Esophagus muscularis mucosa (tissue), 4 donors: ENCODE measurements around the gene SEMA3G. TPM values are rescaled to one million over a fixed set of nuclear protein-coding genes. Genes with fewer than 3 reads are reported as not detected.

Experiments
- DNase-seq: peaks from one replicate; pipeline ENCODE4 v3.0.0-alpha.2; 2017; ENCODE audit errors: extremely low spot score
- H3K27ac ChIP-seq, 4 donors: fragments of 200-600 bp; sonication (generic); replicated peaks in 1 of 4; 1 replicate in 3 of 4; 2 replicates in 1 of 4; pipeline ENCODE4 v1.5.1; 2016 to 2019; ENCODE audit warnings: mild to moderate bottlenecking in 1 of 4
- H3K27me3 ChIP-seq, 4 donors: fragments of 200-600 bp; sonication (generic); one replicate each; pipeline versions ENCODE4 v1.5.1 to v1.6.0; 2016 to 2019
- H3K36me3 ChIP-seq, 4 donors: fragments of 200-600 bp; sonication (generic); one replicate each; pipeline ENCODE4 v1.5.1; 2016 to 2019
- H3K4me1 ChIP-seq, 4 donors: fragments of 200-600 bp; sonication (generic); one replicate each; pipeline ENCODE4 v1.5.1; 2016 to 2019
- H3K4me3 ChIP-seq, 4 donors: fragments of 200-600 bp; sonication (generic); 1 replicate in 2 of 4; 2 replicates in 2 of 4; pipeline ENCODE4 v1.5.1; 2016 to 2019; ENCODE audit warnings: mild to moderate bottlenecking in 4 of 4, moderate library complexity in 1 of 4
- H3K9me3 ChIP-seq, 4 donors: fragments of 200-600 bp; sonication (generic); 1 replicate in 3 of 4; 2 replicates in 1 of 4; pipeline ENCODE4 v1.5.1; 2016 to 2019
- CTCF ChIP-seq, 3 experiments: fragments of 200-600 bp in 2 of 3; fragments of 450-650 bp in 1 of 3; sonication (generic) in 2 of 3; IDR thresholded peaks; one replicate each; pipeline ENCODE4 v1.5.1; 2017 to 2019; ENCODE audit warnings: antibody characterized with exemption in 3 of 3, mild to moderate bottlenecking in 2 of 3, moderate library complexity in 1 of 3
- EP300 ChIP-seq: sonication (generic); formaldehyde crosslinking; IDR thresholded peaks from one replicate; pipeline ENCODE4 v1.6.1; 2017; ENCODE audit warnings: antibody characterized with exemption
- POLR2A ChIP-seq: fragments of 450-650 bp; IDR thresholded peaks from one replicate; pipeline ENCODE4 v1.6.1; 2017; ENCODE audit warnings: antibody characterized with exemption, moderate library complexity, mild to moderate bottlenecking, low read depth
- POLR2AphosphoS5 ChIP-seq, 2 donors: sonication (generic); formaldehyde crosslinking; IDR thresholded peaks; one replicate each; pipeline ENCODE4 v1.6.1; 2017; ENCODE audit warnings: antibody characterized with exemption in 2 of 2
- WGBS: methylation state at CpG from one replicate; pipeline ENCODE4 v1.1.5; 2018; 5-methylcytosine and 5-hydroxymethylcytosine counted together
- intact Hi-C: fragments of 100-400 bp; cut with DNase I; formaldehyde crosslinking; loops from one replicate; pipeline ENCODE4 v1.15.1; 2023
- total RNA-seq, 4 donors: library from RNA; depleted of rRNA; stranded (reverse); fragments of >200 nt; gene quantifications; one replicate each; pipeline versions ENCODE4 v1.1.0 to v1.2.1, GENCODE V29; 2016

The SEMA3G gene
- total RNA-seq, 4 donors from 2014 or later = 7.1 to 39.2 (median 22.2) TPM

GRCh38 chr3:52403271-52403841 is 41.5 kb downstream of the SEMA3G start:
- peaks cover 43 to 98% (median 85%) of the 10 kb centered on the region in 4 donors for H3K36me3 ChIP-seq
- intact Hi-C loops = no loop called here

GRCh38 chr3:52402706-52403270 is 42.1 kb downstream of the SEMA3G start:
- Histone ChIP-seq H3K27me3 (no peaks in the 10 kb centered on the region), H3K27ac (no peak overlapping the region), H3K4me3 (no peak overlapping the region), H3K9me3 (no peaks in the 10 kb centered on the region), H3K4me1 (peaks cover 0 to 21% (median 11%) of the 10 kb centered on the region in 4 donors), H3K36me3 (peaks cover 43 to 92% (median 81%) of the 10 kb centered on the region in 4 donors)
- TF ChIP-seq POLR2A (no peak), EP300 (no peak), POLR2AphosphoS5 (IDR thresholded peaks at IDR 0.05) (no peak), CTCF (IDR thresholded peaks at IDR 0.05) (no peak)
- intact Hi-C loops = no loop called here
- 91% methylated on average over 10 of the region's 11 CpGs for WGBS
- DNase-seq = no peak

More at GRCh38 chr3:52403271-52403841, 41.5 kb downstream of the SEMA3G start:
- H3K27ac ChIP-seq = no peak overlapping the region
- no peaks in the 10 kb centered on the region for H3K9me3 ChIP-seq
- TF ChIP-seq CTCF (IDR thresholded peaks at IDR 0.05) (no peak), POLR2A (no peak), EP300 (no peak), POLR2AphosphoS5 (IDR thresholded peaks at IDR 0.05) (no peak)
- DNase-seq = no peak
- WGBS = 86% methylated on average over 14 of the region's 19 CpGs
- H3K4me3 ChIP-seq = no peak overlapping the region
- no peaks in the 10 kb centered on the region for H3K27me3 ChIP-seq
- peaks cover 3 to 27% (median 17%) of the 10 kb centered on the region in 4 donors for H3K4me1 ChIP-seq

GRCh38 chr3:52402101-52402521 is 42.8 kb downstream of the SEMA3G start:
- Histone ChIP-seq H3K4me1 (peaks cover 0 to 15% (median 5%) of the 10 kb centered on the region in 4 donors), H3K36me3 (peaks cover 43 to 85% (median 74%) of the 10 kb centered on the region in 4 donors), H3K9me3 (no peaks in the 10 kb centered on the region), H3K27me3 (no peaks in the 10 kb centered on the region), H3K27ac (no peak overlapping the region), H3K4me3 (no peak overlapping the region)
- WGBS = 96% methylated on average over 14 of the region's 16 CpGs
- no peak for TF ChIP-seq POLR2AphosphoS5 (IDR thresholded peaks at IDR 0.05)
- TF ChIP-seq EP300 = no peak
- no peak for TF ChIP-seq CTCF (IDR thresholded peaks at IDR 0.05)
- no peak for TF ChIP-seq POLR2A
- no peak for DNase-seq
- intact Hi-C loops = no loop called here

- WGBS = no CpG with 5 or more reads among the region's 1 CpG
- Histone ChIP-seq H3K27ac (no peak overlapping the region), H3K4me3 (no peak overlapping the region), H3K4me1 (peaks cover 0 to 9% (median 3%) of the 10 kb centered on the region in 4 donors), H3K27me3 (no peaks in the 10 kb centered on the region), H3K9me3 (no peaks in the 10 kb centered on the region), H3K36me3 (peaks cover 43 to 82% (median 69%) of the 10 kb centered on the region in 4 donors)
- DNase-seq = no peak
- no peak for TF ChIP-seq POLR2A
- TF ChIP-seq EP300 = no peak
- no peak for TF ChIP-seq CTCF (IDR thresholded peaks at IDR 0.05)
- TF ChIP-seq POLR2AphosphoS5 (IDR thresholded peaks at IDR 0.05) = no peak
- intact Hi-C loops = no loop called here
Observed at GRCh38 chr3:52401551-52401950, 43.4 kb downstream of the SEMA3G start.
